Ectodermal cell (in vitro differentiated cells): ENCODE results near the gene MTG1. TPM values are rescaled to one million over a fixed set of nuclear protein-coding genes. Genes with fewer than 3 reads are reported as not detected.

Experiments used
- H3K27ac ChIP-seq: 2 replicates; pipeline ENCODE4 v1.7.0; 2013; ENCODE audit warnings: mild to moderate bottlenecking, low read depth, low read length; ENCODE audit not compliant: insufficient read depth, poor library complexity, severe bottlenecking
- H3K27me3 ChIP-seq: 2 replicates; pipeline ENCODE4 v1.7.0; 2013; ENCODE audit warnings: mild to moderate bottlenecking, low read length; ENCODE audit not compliant: insufficient read depth, control insufficient read depth, poor library complexity, severe bottlenecking
- H3K36me3 ChIP-seq: one replicate; pipeline ENCODE4 v1.7.0; 2013; ENCODE audit warnings: low read length; ENCODE audit not compliant: control insufficient read depth, insufficient read depth
- H3K4me1 ChIP-seq: one replicate; pipeline ENCODE4 v1.7.0; 2013; ENCODE audit warnings: low read length; ENCODE audit not compliant: control insufficient read depth, insufficient read depth
- H3K4me3 ChIP-seq: 2 replicates; pipeline ENCODE4 v1.7.0; 2013; ENCODE audit warnings: low read depth, low read length, control low read depth; ENCODE audit not compliant: insufficient read depth
- H3K9me3 ChIP-seq: 2 replicates; pipeline ENCODE4 v1.7.0; 2013; ENCODE audit warnings: mild to moderate bottlenecking, low read length, moderate library complexity; ENCODE audit not compliant: control insufficient read depth
- WGBS, 2 experiments: methylation state at CpG; one replicate each; pipeline ENCODE4 v1.1.7; 2013; ENCODE audit warnings: missing lambda C conversion rate in 2 of 2; 5-methylcytosine and 5-hydroxymethylcytosine counted together
- polyA plus RNA-seq, 4 experiments: library from polyadenylated mRNA; stranded (reverse); fragments of 50-300 nt; gene quantifications; one replicate each; pipeline ENCODE4 v1.2.3, GENCODE V29; 2013

The MTG1 gene
- 63.2 TPM for polyA plus RNA-seq (2013, experiment 1 of 4)
- polyA plus RNA-seq (2013, experiment 2 of 4): 56.9 TPM
- polyA plus RNA-seq (2013, experiment 3 of 4): 35.0 TPM
- 40.0 TPM for polyA plus RNA-seq (2013, experiment 4 of 4)

- peaks cover 16% of the 10 kb centered on the region for H3K36me3 ChIP-seq
- H3K4me1 ChIP-seq: peaks cover 3% of the 10 kb centered on the region
- no peaks in the 10 kb centered on the region for H3K9me3 ChIP-seq
- H3K27me3 ChIP-seq: no peaks in the 10 kb centered on the region
- peak within 1 kb of the TSS; percentile 76 for H3K27ac ChIP-seq
- H3K4me3 ChIP-seq: peak within 1 kb of the TSS; percentile 80
- 0% methylated on average over 69 of the region's 69 CpGs for WGBS, 2 experiments
Measured at GRCh38 chr10:133394064-133394663, at the start of gene MTG1. TSS of gene MTG1 (plus strand) at chr10:133394157. CDS start at chr10:133394221, 64 bp downstream.

- H3K27me3 ChIP-seq: no peaks in the 10 kb centered on the region
- H3K36me3 ChIP-seq: no peaks in the 10 kb centered on the region
- no peak overlapping the region for H3K27ac ChIP-seq
- no peak overlapping the region for H3K4me3 ChIP-seq
- no peaks in the 10 kb centered on the region for H3K9me3 ChIP-seq
- 86 to 90% methylated on average over 5 of the region's 5 CpGs for WGBS, 2 experiments
- H3K4me1 ChIP-seq: no peaks in the 10 kb centered on the region
Measured at GRCh38 chr10:133344236-133344635, 49.7 kb upstream of the MTG1 start.

DNA sequence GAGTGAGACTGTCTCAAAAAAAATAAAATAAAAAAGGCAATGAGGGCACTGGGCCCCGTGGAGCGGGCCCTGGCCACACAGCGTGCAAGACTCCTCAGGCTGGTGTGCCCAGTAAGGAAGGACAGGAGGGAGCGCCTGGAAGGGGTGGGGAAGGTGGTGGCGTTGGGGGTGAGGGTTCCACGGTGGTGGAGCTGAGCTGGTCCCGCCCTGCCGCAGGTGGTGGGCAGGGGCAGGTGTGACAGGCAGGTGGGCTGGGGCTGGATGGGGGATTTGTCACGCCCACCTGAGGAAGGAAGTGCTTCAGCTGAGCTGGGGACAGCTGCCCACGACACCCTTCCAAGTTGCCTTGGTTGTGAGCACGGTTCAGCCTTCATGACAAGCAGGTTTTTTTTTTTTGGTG, 47.5 kb upstream of the MTG1 start:
- Histone ChIP-seq H3K9me3 (no peaks in the 10 kb centered on the region), H3K4me3 (no peak overlapping the region), H3K27ac (no peak overlapping the region), H3K36me3 (no peaks in the 10 kb centered on the region), H3K27me3 (no peaks in the 10 kb centered on the region), H3K4me1 (peaks cover 4% of the 10 kb centered on the region)
- 78 to 80% methylated on average over 11 of the region's 11 CpGs for WGBS, 2 experiments

DNA sequence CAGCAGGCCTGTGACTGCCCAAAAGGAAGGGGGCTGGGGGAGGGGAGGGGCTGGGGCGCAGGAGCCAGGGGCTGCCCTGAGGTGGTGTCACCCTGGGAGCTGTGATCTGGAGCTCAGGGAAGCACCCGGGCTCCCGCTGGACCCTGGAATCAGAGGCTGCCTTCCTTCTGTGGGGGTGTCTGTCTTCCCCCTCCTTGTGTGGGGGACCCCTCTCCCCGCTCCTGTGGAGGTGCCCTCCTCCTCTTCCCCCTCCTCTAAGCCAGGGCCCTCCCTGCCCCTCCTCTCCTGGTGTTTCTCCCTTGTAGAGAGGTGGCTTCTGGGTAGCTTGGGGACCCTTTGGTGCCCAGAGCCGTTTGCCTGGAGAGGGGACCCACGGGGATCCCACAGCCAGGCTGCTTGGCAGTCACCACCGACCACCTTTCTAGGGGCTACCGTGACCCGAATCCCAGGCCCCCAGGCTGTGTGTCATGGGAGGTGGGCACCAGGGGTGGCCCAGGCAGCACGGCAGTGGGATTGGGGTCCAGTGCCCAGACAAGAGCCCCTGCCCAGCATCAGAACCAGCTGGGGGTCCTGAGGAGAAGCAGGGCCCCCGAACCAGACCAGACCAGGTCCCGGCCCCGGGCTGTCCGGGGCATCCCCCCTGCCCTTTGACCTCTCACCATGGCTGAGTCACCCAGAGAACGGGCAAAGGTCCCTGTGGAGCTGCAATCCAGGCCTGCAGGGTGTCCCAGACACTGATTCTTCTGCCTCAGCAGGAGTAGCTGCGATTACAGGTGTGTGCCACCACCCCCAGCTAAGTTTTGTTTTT, 46.0 kb upstream of the MTG1 start:
- Histone ChIP-seq H3K36me3 (no peaks in the 10 kb centered on the region), H3K27me3 (no peaks in the 10 kb centered on the region), H3K27ac (no peak overlapping the region), H3K4me3 (no peak overlapping the region), H3K9me3 (no peaks in the 10 kb centered on the region), H3K4me1 (peaks cover 4% of the 10 kb centered on the region)
- 83 to 88% methylated on average over 15 to 16 of the region's 16 CpGs for WGBS, 2 experiments

DNA sequence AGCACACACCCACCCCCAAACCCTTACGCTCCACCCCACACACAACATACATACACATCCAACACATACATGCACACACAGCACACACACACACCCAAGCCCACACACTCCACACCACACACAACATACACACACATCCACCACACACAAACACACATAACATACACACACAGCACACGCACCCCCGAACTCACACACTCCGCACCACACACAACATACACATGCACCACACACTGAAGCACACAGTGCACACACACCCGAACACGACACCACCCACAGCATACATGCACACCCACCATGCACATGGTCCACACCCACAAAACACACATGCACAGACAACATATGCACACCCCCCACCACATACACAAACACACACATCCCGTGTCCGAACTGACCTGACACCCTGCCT, 44.8 kb upstream of the MTG1 start:
- Histone ChIP-seq H3K4me3 (no peak overlapping the region), H3K27ac (no peak overlapping the region), H3K9me3 (no peaks in the 10 kb centered on the region), H3K27me3 (no peaks in the 10 kb centered on the region), H3K36me3 (no peaks in the 10 kb centered on the region), H3K4me1 (peaks cover 4% of the 10 kb centered on the region)
- WGBS, 2 experiments: 93% methylated on average over 8 of the region's 8 CpGs

- no peaks in the 10 kb centered on the region for H3K36me3 ChIP-seq
- H3K4me3 ChIP-seq: no peak overlapping the region
- H3K4me1 ChIP-seq: peaks cover 4% of the 10 kb centered on the region
- H3K9me3 ChIP-seq: no peaks in the 10 kb centered on the region
- H3K27me3 ChIP-seq: no peaks in the 10 kb centered on the region
- 85 to 87% methylated on average over 9 of the region's 9 CpGs for WGBS, 2 experiments
- no peak overlapping the region for H3K27ac ChIP-seq
Measured at GRCh38 chr10:133349577-133350011, 44.4 kb upstream of the MTG1 start.

GRCh38 chr10:133350283-133350949, 43.5 kb upstream of the MTG1 start:
- Histone ChIP-seq H3K36me3 (no peaks in the 10 kb centered on the region), H3K4me1 (peaks cover 4% of the 10 kb centered on the region), H3K27ac (no peak overlapping the region), H3K27me3 (no peaks in the 10 kb centered on the region), H3K4me3 (no peak overlapping the region), H3K9me3 (no peaks in the 10 kb centered on the region)
- 85 to 88% methylated on average over 12 of the region's 12 CpGs for WGBS, 2 experiments

- Histone ChIP-seq H3K4me1 (peaks cover 4% of the 10 kb centered on the region), H3K27me3 (no peaks in the 10 kb centered on the region), H3K36me3 (no peaks in the 10 kb centered on the region), H3K27ac (no peak overlapping the region), H3K9me3 (no peaks in the 10 kb centered on the region), H3K4me3 (no peak overlapping the region)
- whole genome bisulfite sequencing, 2 experiments: 70 to 71% methylated on average over 13 of the region's 13 CpGs
Measured at GRCh38 chr10:133350950-133351329, 43.0 kb upstream of the MTG1 start.

- H3K4me3 ChIP-seq: no peak overlapping the region
- WGBS, 2 experiments: 72 to 75% methylated on average over 24 of the region's 24 CpGs
- H3K4me1 ChIP-seq: peaks cover 9% of the 10 kb centered on the region
- peaks cover under 1% of the 10 kb centered on the region for H3K27me3 ChIP-seq
- no peaks in the 10 kb centered on the region for H3K9me3 ChIP-seq
- H3K27ac ChIP-seq: no peak overlapping the region
- H3K36me3 ChIP-seq: no peaks in the 10 kb centered on the region
Measured at GRCh38 chr10:133351408-133352318, 42.3 kb upstream of the MTG1 start.
